GM23248 (cell line): ENCODE measurements around the gene ST6GALNAC3. TPM values are rescaled to one million over a fixed set of nuclear protein-coding genes. Genes with fewer than 3 reads are reported as not detected.

Experiments
- DNase-seq: peaks from one replicate; pipeline ENCODE4 v3.0.0-alpha.2; 2015
- H2AFZ ChIP-seq: fragments of 200-600 bp; sonication (generic); 2 replicates; pipeline ENCODE4 v1.6.1; 2016; ENCODE audit warnings: antibody characterized with exemption
- H3F3A ChIP-seq: fragments of 200-600 bp; sonication (generic); 2 replicates; pipeline ENCODE4 v1.6.1; 2016; ENCODE audit warnings: mild to moderate bottlenecking, antibody characterized with exemption, mixed run types; ENCODE audit not compliant: insufficient read depth
- H3K27ac ChIP-seq: fragments of 200-600 bp; sonication (generic); 2 replicates; pipeline ENCODE4 v1.5.1; 2016; ENCODE audit warnings: mild to moderate bottlenecking
- H3K27me3 ChIP-seq: fragments of 200-600 bp; sonication (generic); replicated peaks from 2 replicates; pipeline ENCODE4 v1.6.1; 2016; ENCODE audit warnings: mild to moderate bottlenecking; ENCODE audit not compliant: insufficient read depth
- H3K36me3 ChIP-seq: fragments of 200-600 bp; sonication (generic); 2 replicates; pipeline ENCODE4 v1.6.1; 2016; ENCODE audit warnings: low read depth, mild to moderate bottlenecking
- H3K4me1 ChIP-seq: fragments of 200-600 bp; sonication (generic); 2 replicates; pipeline ENCODE4 v1.6.1; 2016; ENCODE audit warnings: mild to moderate bottlenecking; ENCODE audit not compliant: insufficient read depth
- H3K4me2 ChIP-seq: fragments of 200-600 bp; sonication (generic); one replicate; pipeline ENCODE4 v1.6.1; 2016; ENCODE audit warnings: mild to moderate bottlenecking; ENCODE audit not compliant: unreplicated experiment
- H3K4me3 ChIP-seq: fragments of 200-600 bp; sonication (generic); 2 replicates; pipeline ENCODE4 v1.5.1; 2016; ENCODE audit warnings: mild to moderate bottlenecking
- H3K79me2 ChIP-seq: fragments of 200-600 bp; sonication (generic); 2 replicates; pipeline ENCODE4 v1.6.1; 2016; ENCODE audit warnings: mild to moderate bottlenecking; ENCODE audit not compliant: insufficient read depth
- H3K9ac ChIP-seq: fragments of 200-600 bp; sonication (generic); 2 replicates; pipeline ENCODE4 v1.6.1; 2016; ENCODE audit warnings: mild to moderate bottlenecking
- H3K9me2 ChIP-seq: fragments of 200-600 bp; sonication (generic); 2 replicates; pipeline ENCODE4 v1.6.1; 2016; ENCODE audit warnings: mixed run types, mild to moderate bottlenecking, moderate library complexity; ENCODE audit not compliant: insufficient read depth
- H3K9me3 ChIP-seq: fragments of 200-600 bp; sonication (generic); one replicate; pipeline ENCODE4 v1.6.1; 2017; ENCODE audit warnings: low read depth
- H4K20me1 ChIP-seq: fragments of 200-600 bp; sonication (generic); 2 replicates; pipeline ENCODE4 v1.6.0; 2016; ENCODE audit not compliant: insufficient read depth
- EZH2 ChIP-seq: fragments of 200-600 bp; sonication (generic); IDR thresholded peaks from 2 replicates; pipeline ENCODE4 v1.6.1; 2018; ENCODE audit warnings: antibody characterized with exemption, mild to moderate bottlenecking; ENCODE audit not compliant: insufficient read depth, poor library complexity, severe bottlenecking
- EZH2phosphoT487 ChIP-seq: fragments of 200-600 bp; sonication (generic); IDR thresholded peaks from 2 replicates; pipeline ENCODE4 v1.6.1; 2018; ENCODE audit warnings: antibody characterized with exemption, moderate library complexity, mild to moderate bottlenecking, low read depth; ENCODE audit not compliant: insufficient read depth
- WGBS, 2 experiments: methylation state at CpG; one replicate each; pipeline ENCODE4 v1.1.6; 2015 to 2017; ENCODE audit warnings: low lambda C conversion rate in 2 of 2, low coverage in 1 of 2; ENCODE audit errors: missing lambda C conversion rate in 2 of 2; 5-methylcytosine and 5-hydroxymethylcytosine counted together
- in situ Hi-C: fragments of 300-500 bp; cut with MboI; formaldehyde crosslinking; loops from 2 replicates; pipeline ENCODE4 v1.15.0; 2020
- polyA plus RNA-seq: library from polyadenylated mRNA; unstranded; fragments of >200 nt; fragmentation: Nextera tagmentation; extraction: Ambion mirVana; gene quantifications from 2 replicates; pipeline ENCODE4 v1.2.1, GENCODE V29; 2016
- total RNA-seq: library from RNA; depleted of rRNA; stranded (reverse); fragments of >200 nt; shearing (Covaris generic); gene quantifications from 2 replicates; pipeline ENCODE4 v1.2.3, GENCODE V29; 2014

Gene ST6GALNAC3
- total and polyA plus RNA-seq, 2 experiments from 2014 or later, result not detected

- in situ Hi-C loops, result no loop called here
- DNase-seq, result no peak
- H2AFZ ChIP-seq, result no peak overlapping the region
- TF ChIP-seq EZH2 (no peak), EZH2phosphoT487 (no peak)
- H3K27ac ChIP-seq, result no peak overlapping the region
- H3K27me3 ChIP-seq, result no peaks in the 10 kb centered on the region; the same call in 1 of the 2 replicates
- WGBS, 2 experiments, result 66% methylated on average over 3 of the region's 3 CpGs
- H3K9ac ChIP-seq, result no peak overlapping the region
- no peak overlapping the region for H3K4me3 ChIP-seq
- no peak overlapping the region for H3K4me2 ChIP-seq
- no peaks in the 10 kb centered on the region for H3K9me3 ChIP-seq
- no peaks in the 10 kb centered on the region for H4K20me1 ChIP-seq
- H3K9me2 ChIP-seq, result no peaks in the 10 kb centered on the region
- H3K36me3 ChIP-seq, result no peaks in the 10 kb centered on the region
- H3F3A ChIP-seq, result no peaks in the 10 kb centered on the region
- H3K4me1 ChIP-seq, result no peaks in the 10 kb centered on the region
- H3K79me2 ChIP-seq, result no peaks in the 10 kb centered on the region
These were observed 40.6 kb upstream of the ST6GALNAC3 start for GRCh38 chr1:76033800-76034475.

DNA sequence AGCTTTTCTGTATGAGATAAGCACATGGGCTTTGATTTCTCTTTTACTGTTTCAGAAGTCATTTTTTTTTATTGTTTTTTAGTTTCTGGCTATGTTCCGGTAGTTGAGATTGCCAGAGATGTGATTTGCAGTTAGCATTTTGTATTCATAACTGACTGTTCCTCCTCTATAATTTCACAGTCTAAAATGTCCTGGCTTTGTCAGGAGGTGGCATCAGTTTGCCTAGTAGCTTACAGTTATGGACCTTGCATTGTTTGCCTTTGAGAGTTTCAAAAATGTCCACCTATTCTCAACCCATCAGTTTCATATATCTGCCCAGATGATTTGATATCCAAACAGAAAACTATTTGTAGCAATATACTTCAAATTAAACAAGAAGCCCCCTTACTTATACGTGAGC is 39.5 kb upstream of the ST6GALNAC3 start:
- no peaks in the 10 kb centered on the region; the same call in 1 of the 2 replicates for H3K27me3 ChIP-seq
- DNase-seq, result no peak
- no peaks in the 10 kb centered on the region for H3K36me3 ChIP-seq
- in situ Hi-C loops, result no loop called here
- no peaks in the 10 kb centered on the region for H3K4me1 ChIP-seq
- no peak overlapping the region for H3K27ac ChIP-seq
- no peak for TF ChIP-seq EZH2phosphoT487
- no peak for TF ChIP-seq EZH2
- no peaks in the 10 kb centered on the region for H3K79me2 ChIP-seq
- no peak overlapping the region for H3K4me2 ChIP-seq
- no peak overlapping the region for H3K4me3 ChIP-seq
- no peak overlapping the region for H2AFZ ChIP-seq
- H3K9ac ChIP-seq, result no peak overlapping the region
- no peaks in the 10 kb centered on the region for H3K9me2 ChIP-seq
- 36 to 43% methylated on average over 2 of the region's 2 CpGs for whole genome bisulfite sequencing, 2 experiments
- H3F3A ChIP-seq, result no peaks in the 10 kb centered on the region
- H4K20me1 ChIP-seq, result no peaks in the 10 kb centered on the region
- no peaks in the 10 kb centered on the region for H3K9me3 ChIP-seq

- Histone ChIP-seq H3K9ac (no peak overlapping the region), H4K20me1 (no peaks in the 10 kb centered on the region), H3K27ac (no peak overlapping the region), H2AFZ (no peak overlapping the region), H3K9me2 (no peaks in the 10 kb centered on the region), H3F3A (no peaks in the 10 kb centered on the region), H3K4me3 (no peak overlapping the region), H3K27me3 (no peaks in the 10 kb centered on the region; the same call in 1 of the 2 replicates), H3K9me3 (no peaks in the 10 kb centered on the region), H3K79me2 (no peaks in the 10 kb centered on the region), H3K4me2 (no peak overlapping the region), H3K4me1 (no peaks in the 10 kb centered on the region), H3K36me3 (no peaks in the 10 kb centered on the region)
- DNase-seq, result no peak
- in situ Hi-C loops, result no loop called here
- TF ChIP-seq EZH2, result no peak
- no peak for TF ChIP-seq EZH2phosphoT487
- 52 to 71% methylated on average over 4 of the region's 4 CpGs for WGBS, 2 experiments
These were observed 37.2 kb upstream of the ST6GALNAC3 start for GRCh38 chr1:76037324-76037723.

DNA sequence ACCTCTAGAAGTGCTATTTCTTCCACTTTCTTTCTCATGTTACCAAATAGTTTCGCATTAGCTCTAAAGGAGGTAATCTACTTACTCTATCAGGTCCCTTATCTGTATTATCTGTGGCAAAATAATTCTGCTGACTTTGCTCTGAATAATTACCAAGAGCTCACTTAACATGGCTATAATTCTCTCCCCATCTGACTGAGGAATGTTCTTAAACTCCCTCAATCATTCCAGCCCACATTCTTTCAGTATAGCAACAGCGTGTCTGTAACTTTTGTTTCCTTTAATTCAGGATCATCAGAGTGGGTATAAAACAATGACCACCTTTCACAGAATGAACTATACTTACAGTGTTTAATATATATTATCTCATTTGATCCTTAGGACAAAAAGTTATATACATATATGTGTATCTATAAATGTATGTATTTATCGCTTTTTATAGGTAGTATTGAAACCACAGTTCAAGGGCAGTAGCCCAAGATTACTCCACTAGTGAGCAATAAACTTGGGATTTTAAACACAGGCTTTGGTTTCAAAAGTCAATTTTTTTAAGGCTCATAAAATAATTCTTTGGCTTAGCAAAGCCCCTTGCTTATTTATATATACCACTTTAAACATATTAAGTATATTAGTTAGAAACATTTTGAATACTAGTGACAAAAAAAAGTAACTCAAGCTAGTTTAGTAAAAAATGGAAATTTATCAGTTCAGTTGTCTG is 36.1 kb upstream of the ST6GALNAC3 start:
- Histone ChIP-seq H3K4me2 (no peak overlapping the region), H3K27ac (no peak overlapping the region)
- 60% methylated on average over 3 of the region's 3 CpGs for whole genome bisulfite sequencing, 2 experiments

More for the DNA sequence above, 36.1 kb upstream of the ST6GALNAC3 start:
- no peaks in the 10 kb centered on the region; the same call in 1 of the 2 replicates for H3K27me3 ChIP-seq
- H3K79me2 ChIP-seq, result no peaks in the 10 kb centered on the region
- H3K4me3 ChIP-seq, result no peak overlapping the region
- H2AFZ ChIP-seq, result no peak overlapping the region
- H3K9me2 ChIP-seq, result no peaks in the 10 kb centered on the region
- no peaks in the 10 kb centered on the region for H3F3A ChIP-seq
- no peaks in the 10 kb centered on the region for H3K9me3 ChIP-seq
- H3K9ac ChIP-seq, result no peak overlapping the region
- no peak for DNase-seq
- no peaks in the 10 kb centered on the region for H3K36me3 ChIP-seq
- in situ Hi-C loops, result no loop called here
- TF ChIP-seq EZH2phosphoT487 (no peak), EZH2 (no peak)
- no peaks in the 10 kb centered on the region for H3K4me1 ChIP-seq
- no peaks in the 10 kb centered on the region for H4K20me1 ChIP-seq
